Stimulated activated effector memory CD8-positive, alpha-beta T cell treated with anti-CD3 and anti-CD28 coated beads, Interleukin-12 subunit alpha, Interleukin-12 subunit beta, amount 100 ng/mL, for 72 hours (primary cell): ENCODE measurements around the gene RAB31.
"Not testable (repeated sequence)": the region's sequence is repeated elsewhere in the genome, so short reads cannot be mapped to it uniquely, and the experiment has no call there.

Experiments
- ATAC-seq: fragments of 150-1000 bp; cut with Tn5 transposase; 2 replicates; pipeline ENCODE4 v1.10.0; 2021
- DNase-seq, 2 donors: peaks; one replicate each; pipeline ENCODE4 v3.0.0; 2021 to 2022; ENCODE audit warnings: low spot score in 2 of 2
- H3K27ac Mint-ChIP-seq: one replicate; pipeline ENCODE4 v1.8.0; 2022; ENCODE audit warnings: mild to moderate bottlenecking, mixed read lengths
- H3K36me3 Mint-ChIP-seq: one replicate; pipeline ENCODE4 v1.8.0; 2022; ENCODE audit warnings: mild to moderate bottlenecking, mixed read lengths
- H3K4me1 Mint-ChIP-seq: one replicate; pipeline ENCODE4 v1.8.0; 2022; ENCODE audit warnings: mixed read lengths
- H3K4me3 Mint-ChIP-seq: one replicate; pipeline ENCODE4 v1.8.0; 2022; ENCODE audit warnings: mild to moderate bottlenecking, mixed read lengths
- H3K9me3 Mint-ChIP-seq: one replicate; pipeline ENCODE4 v1.8.0; 2022; ENCODE audit warnings: mixed read lengths

Gene RAB31

DNA sequence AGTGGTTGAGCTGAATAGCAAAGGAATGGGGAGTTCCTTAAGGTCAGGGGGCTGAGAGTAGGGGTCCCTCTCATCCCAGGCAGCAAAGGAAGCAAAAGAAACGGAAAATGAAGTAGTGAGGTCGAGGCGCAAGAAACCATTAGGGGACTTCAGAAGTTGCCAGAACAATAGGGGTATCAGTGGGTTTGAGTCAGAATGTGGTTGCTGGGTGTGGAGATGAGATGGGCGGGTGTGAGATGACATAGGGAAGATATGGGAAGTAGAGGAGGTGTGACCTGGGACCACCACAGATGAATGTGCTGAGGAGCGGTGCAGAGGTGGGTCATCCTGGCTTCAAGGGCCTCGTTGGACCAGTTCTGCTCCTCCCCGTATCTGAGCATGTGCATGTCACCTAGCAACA lies 192.6 kb downstream of the RAB31 start:
- Mint-ChIP-seq H3K4me3 (no peak overlapping the region), H3K4me1 (no peaks in the 10 kb centered on the region), H3K36me3 (no peaks in the 10 kb centered on the region), H3K9me3 (no peaks in the 10 kb centered on the region), H3K27ac (no peak overlapping the region)
- ATAC-seq: peak; percentile 55
- DNase-seq: no peak

- DNase-seq (no peak), ATAC-seq (no peak)
- Mint-ChIP-seq H3K36me3 (no peaks in the 10 kb centered on the region), H3K4me3 (no peak overlapping the region), H3K9me3 (no peaks in the 10 kb centered on the region), H3K27ac (no peak overlapping the region), H3K4me1 (no peaks in the 10 kb centered on the region)
Observed at GRCh38 chr18:9901377-9901776, 193.3 kb downstream of the RAB31 start.

DNA sequence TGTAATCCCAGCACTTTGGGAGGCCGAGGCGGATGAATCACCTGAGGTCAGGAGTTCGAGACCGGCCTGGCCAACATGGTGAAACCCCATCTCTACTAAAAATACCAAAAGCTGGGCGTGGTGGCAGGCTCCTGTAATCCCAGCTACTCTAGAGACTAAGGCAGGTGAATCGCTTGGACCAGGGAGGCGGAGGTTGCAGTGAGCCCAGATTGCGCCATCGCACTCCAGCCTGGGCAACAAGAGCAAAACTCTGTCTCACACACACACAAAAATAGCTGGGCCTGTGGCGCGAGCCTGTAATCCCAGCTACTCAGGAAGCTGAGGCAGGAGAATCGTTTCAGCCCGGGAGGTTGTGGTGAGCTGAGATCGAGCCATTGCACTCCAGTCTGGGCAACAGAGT lies 194.2 kb downstream of the RAB31 start:
- not testable (repeated sequence) for DNase-seq, H3K36me3 Mint-ChIP-seq, H3K9me3 Mint-ChIP-seq, H3K4me3 Mint-ChIP-seq, H3K4me1 Mint-ChIP-seq, H3K27ac Mint-ChIP-seq, ATAC-seq

- Mint-ChIP-seq H3K4me1 (no peaks in the 10 kb centered on the region), H3K27ac (no peak overlapping the region), H3K36me3 (no peaks in the 10 kb centered on the region), H3K4me3 (no peak overlapping the region), H3K9me3 (no peaks in the 10 kb centered on the region)
- DNase-seq (no peak), ATAC-seq (no peak)
Observed at GRCh38 chr18:9902832-9903231, 194.7 kb downstream of the RAB31 start.

DNA sequence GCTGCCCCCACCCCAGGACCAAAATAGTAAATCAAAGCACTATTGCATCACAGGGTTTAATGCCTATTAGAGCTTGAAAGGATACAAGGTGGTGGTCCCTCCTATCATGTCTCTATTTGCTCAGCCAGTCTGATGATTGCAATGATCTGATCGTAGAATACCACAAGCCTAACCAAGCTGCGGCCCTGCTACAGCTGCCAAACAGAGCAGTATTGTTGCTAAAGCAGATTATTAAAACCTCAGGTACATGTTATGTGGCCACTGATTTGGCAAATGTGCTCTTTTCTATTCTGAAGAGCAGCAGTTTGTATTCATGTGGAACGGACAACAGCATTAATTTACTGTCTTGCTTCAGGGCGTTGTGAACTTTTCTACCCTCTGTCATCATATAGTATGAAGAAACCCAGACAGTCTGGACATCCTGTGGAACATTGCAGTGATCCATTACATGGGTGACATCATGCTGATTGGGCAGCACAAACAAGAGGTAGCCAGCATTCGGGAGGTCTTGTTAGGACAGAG lies 197.4 kb downstream of the RAB31 start:
- H3K9me3 Mint-ChIP-seq: no peaks in the 10 kb centered on the region
- DNase-seq (no peak), ATAC-seq (no peak)
- no peak overlapping the region for H3K4me3 Mint-ChIP-seq
- H3K27ac Mint-ChIP-seq: no peak overlapping the region
- no peaks in the 10 kb centered on the region for H3K36me3 Mint-ChIP-seq
- no peaks in the 10 kb centered on the region for H3K4me1 Mint-ChIP-seq

- no peaks in the 10 kb centered on the region for H3K36me3 Mint-ChIP-seq
- H3K4me1 Mint-ChIP-seq: no peaks in the 10 kb centered on the region
- H3K4me3 Mint-ChIP-seq: no peak overlapping the region
- DNase-seq (no peak), ATAC-seq (peak; percentile 13)
- no peak overlapping the region for H3K27ac Mint-ChIP-seq
- no peaks in the 10 kb centered on the region for H3K9me3 Mint-ChIP-seq
Observed at GRCh38 chr18:9906481-9906880, 198.4 kb downstream of the RAB31 start.

GRCh38 chr18:9907867-9908266 lies 199.8 kb downstream of the RAB31 start:
- H3K9me3 Mint-ChIP-seq: no peaks in the 10 kb centered on the region
- ATAC-seq (no peak), DNase-seq (no peak)
- no peak overlapping the region for H3K4me3 Mint-ChIP-seq
- no peak overlapping the region for H3K27ac Mint-ChIP-seq
- no peaks in the 10 kb centered on the region for H3K36me3 Mint-ChIP-seq
- peaks cover under 1% of the 10 kb centered on the region for H3K4me1 Mint-ChIP-seq

DNA sequence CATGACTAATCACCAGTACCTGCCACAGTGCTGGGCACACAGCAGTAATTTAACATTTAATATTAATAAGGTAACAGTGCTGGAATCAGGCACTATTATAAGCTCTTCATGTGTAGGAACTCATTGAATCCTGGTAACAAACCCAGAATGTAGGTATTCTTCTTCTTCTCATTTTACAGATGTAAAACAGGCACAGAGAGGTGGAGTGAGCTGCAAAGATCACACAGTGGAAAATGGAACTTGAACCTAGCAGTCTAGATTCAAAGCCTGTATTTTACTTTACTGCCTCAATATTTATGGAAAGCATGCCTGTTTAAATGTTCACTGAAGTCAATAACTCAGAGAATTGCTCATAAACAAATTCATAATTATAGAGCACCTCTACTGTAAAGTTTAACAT lies 202.0 kb downstream of the RAB31 start:
- Mint-ChIP-seq H3K9me3 (no peaks in the 10 kb centered on the region), H3K4me1 (peaks cover 8% of the 10 kb centered on the region), H3K4me3 (no peak overlapping the region), H3K36me3 (peaks cover 14% of the 10 kb centered on the region), H3K27ac (no peak overlapping the region)
- no peak for ATAC-seq
- DNase-seq: no peak

DNA sequence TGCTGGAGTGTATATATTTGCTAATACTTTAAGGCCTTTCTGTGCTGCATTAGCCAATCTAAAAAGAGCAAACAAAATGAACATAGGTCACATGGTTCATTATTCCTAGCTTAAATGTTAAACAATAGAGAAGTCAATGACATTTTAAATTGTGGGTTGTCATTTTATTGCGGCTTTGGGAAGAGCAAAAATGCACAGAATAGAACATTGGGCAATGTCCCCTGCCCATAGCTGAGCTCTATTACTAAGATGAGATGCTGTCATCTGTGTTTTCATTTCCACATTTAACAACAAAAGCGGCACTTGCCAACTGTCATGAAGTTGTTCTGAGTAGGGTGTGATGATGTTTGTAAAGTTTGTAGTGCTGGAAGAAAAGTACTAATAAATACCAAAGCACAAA lies 202.6 kb downstream of the RAB31 start:
- Mint-ChIP-seq H3K36me3 (peaks cover 17% of the 10 kb centered on the region), H3K4me3 (no peak overlapping the region), H3K4me1 (peaks cover 14% of the 10 kb centered on the region), H3K27ac (no peak overlapping the region), H3K9me3 (no peaks in the 10 kb centered on the region)
- ATAC-seq (no peak), DNase-seq (no peak)

DNA sequence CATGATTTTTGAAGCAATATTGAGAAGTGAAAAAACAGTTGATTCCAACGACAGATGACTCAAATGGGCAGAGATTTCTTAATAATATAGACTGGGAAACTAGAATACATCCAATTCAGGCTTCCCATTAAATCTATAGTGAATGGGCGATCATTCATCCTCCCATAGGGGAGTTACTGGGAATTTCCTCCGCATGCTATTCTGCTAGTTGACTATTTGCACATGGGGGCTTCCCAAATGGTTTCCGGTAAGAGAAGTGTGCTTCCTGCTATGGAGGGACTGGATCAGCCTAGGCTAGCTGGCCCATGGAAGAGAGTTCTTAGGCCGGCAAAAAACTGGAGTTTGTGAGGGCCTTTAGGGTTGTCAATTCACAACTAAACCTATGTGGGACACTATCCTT lies 203.1 kb downstream of the RAB31 start:
- DNase-seq (no peak), ATAC-seq (no peak)
- Mint-ChIP-seq H3K4me3 (no peak overlapping the region), H3K36me3 (peaks cover 20% of the 10 kb centered on the region), H3K9me3 (no peaks in the 10 kb centered on the region), H3K4me1 (peaks cover 20% of the 10 kb centered on the region), H3K27ac (no peak overlapping the region)
